Right atrium auricular region (tissue), 2 donors: ENCODE data around the gene DPP6. TPM values are rescaled to one million over a fixed set of nuclear protein-coding genes. Genes with fewer than 3 reads are reported as not detected.

Experiments
- DNase-seq: peaks from one replicate; pipeline ENCODE4 v3.0.0-alpha.2; 2019; ENCODE audit warnings: low spot score
- H3K27ac ChIP-seq, 2 donors: fragments of 200-600 bp; sonication (generic); 1 replicate in 1 of 2; 2 replicates in 1 of 2; pipeline ENCODE4 v1.5.1; 2016 to 2019
- H3K27me3 ChIP-seq, 2 donors: fragments of 200-600 bp; sonication (generic); one replicate each; pipeline versions ENCODE4 v1.5.1 to v1.6.0; 2017 to 2019
- H3K36me3 ChIP-seq: fragments of 200-600 bp; sonication (generic); one replicate; pipeline ENCODE4 v1.5.1; 2016
- H3K4me1 ChIP-seq, 2 donors: fragments of 200-600 bp; sonication (generic); one replicate each; pipeline versions ENCODE4 v1.5.1 to v1.6.0; 2017 to 2019
- H3K4me3 ChIP-seq, 2 donors: fragments of 200-600 bp; sonication (generic); 1 replicate in 1 of 2; 2 replicates in 1 of 2; pipeline ENCODE4 v1.5.1; 2017 to 2019; ENCODE audit warnings: mild to moderate bottlenecking in 1 of 2, moderate library complexity in 1 of 2
- H3K9me3 ChIP-seq, 2 donors: fragments of 200-600 bp; sonication (generic); one replicate each; pipeline ENCODE4 v1.5.1; 2019
- CTCF ChIP-seq, 2 donors: fragments of 200-600 bp; sonication (generic); IDR thresholded peaks; one replicate each; pipeline ENCODE4 v1.5.1; 2019; ENCODE audit warnings: antibody characterized with exemption in 2 of 2
- total RNA-seq, 2 donors: library from RNA; depleted of rRNA; stranded (reverse); fragments of >200 nt; gene quantifications; one replicate each; pipeline ENCODE4 v1.1.0, GENCODE V29; 2016

Gene DPP6
- total RNA-seq, 2 donors from 2014 or later, result 0.35 to 0.85 TPM

- Histone ChIP-seq H3K27ac (no peak overlapping the region), H3K9me3 (peaks cover 0 to 14% of the 10 kb centered on the region in 2 donors), H3K4me1 (no peaks in the 10 kb centered on the region), H3K27me3 (no peaks in the 10 kb centered on the region), H3K36me3 (no peaks in the 10 kb centered on the region), H3K4me3 (no peak overlapping the region)
- DNase-seq, result no peak
- TF ChIP-seq CTCF (IDR thresholded peaks at IDR 0.05), result no peak
Observed at GRCh38 chr7:154906736-154907355, 854.6 kb downstream of the DPP6 start.

GRCh38 chr7:154907651-154908620 is 855.7 kb downstream of the DPP6 start:
- no peak overlapping the region for H3K27ac ChIP-seq
- no peak for DNase-seq
- H3K4me1 ChIP-seq, result no peaks in the 10 kb centered on the region
- peaks cover 0 to 14% of the 10 kb centered on the region in 2 donors for H3K9me3 ChIP-seq
- H3K27me3 ChIP-seq, result no peaks in the 10 kb centered on the region
- TF ChIP-seq CTCF (IDR thresholded peaks at IDR 0.05), result no peak
- H3K4me3 ChIP-seq, result no peak overlapping the region
- H3K36me3 ChIP-seq, result no peaks in the 10 kb centered on the region

- Histone ChIP-seq H3K27me3 (no peaks in the 10 kb centered on the region), H3K9me3 (peaks cover 0 to 14% of the 10 kb centered on the region in 2 donors), H3K4me1 (peaks cover 0 to 7% of the 10 kb centered on the region in 2 donors), H3K4me3 (no peak overlapping the region), H3K27ac (no peak overlapping the region), H3K36me3 (no peaks in the 10 kb centered on the region)
- DNase-seq, result no peak
- no peak for TF ChIP-seq CTCF (IDR thresholded peaks at IDR 0.05)
Observed at GRCh38 chr7:154909241-154910105, 857.3 kb downstream of the DPP6 start.

- H3K9me3 ChIP-seq, result peaks cover 0 to 14% of the 10 kb centered on the region in 2 donors
- no peaks in the 10 kb centered on the region for H3K27me3 ChIP-seq
- no peak for TF ChIP-seq CTCF (IDR thresholded peaks at IDR 0.05)
- no peak overlapping the region for H3K4me3 ChIP-seq
- no peak overlapping the region for H3K27ac ChIP-seq
- H3K36me3 ChIP-seq, result no peaks in the 10 kb centered on the region
- no peak for DNase-seq
- peaks cover 0 to 10% of the 10 kb centered on the region in 2 donors for H3K4me1 ChIP-seq
Observed at GRCh38 chr7:154910125-154910524, 857.9 kb downstream of the DPP6 start.

- no peaks in the 10 kb centered on the region for H3K27me3 ChIP-seq
- H3K4me1 ChIP-seq, result peaks cover 0 to 10% of the 10 kb centered on the region in 2 donors
- H3K36me3 ChIP-seq, result no peaks in the 10 kb centered on the region
- H3K27ac ChIP-seq, result no peak overlapping the region
- DNase-seq, result no peak
- no peak for TF ChIP-seq CTCF (IDR thresholded peaks at IDR 0.05)
- H3K9me3 ChIP-seq, result peaks cover 0 to 14% of the 10 kb centered on the region in 2 donors
- H3K4me3 ChIP-seq, result no peak overlapping the region
Observed at GRCh38 chr7:154910977-154911376, 858.8 kb downstream of the DPP6 start.
